Measurements from ENCODE around the gene GUF1. TPM values are rescaled to one million over a fixed set of nuclear protein-coding genes. Genes with fewer than 3 reads are reported as not detected.

Gene GUF1
- total RNA-seq, 1 experiment from 2014 or later, result 27.2 TPM

- H3K27ac ChIP-seq (ENCODE audit: low read depth, low read length, poor library complexity, severe bottlenecking), result no peak overlapping the region
- H3K27me3 ChIP-seq (replicated peaks; ENCODE audit: insufficient read depth, low read depth, low read length, poor library complexity), result peaks cover 18% of the 10 kb centered on the region
- BruUV-seq (replicated peaks), result no TSS peak
- DNase-seq (ENCODE audit: low spot score), result no peak
- no peaks in the 10 kb centered on the region for H3K4me1 ChIP-seq (ENCODE audit: insufficient read depth, low read length, poor library complexity, severe bottlenecking)
- no peaks in the 10 kb centered on the region for H3K36me3 ChIP-seq (ENCODE audit: insufficient read depth, low read length, poor library complexity, severe bottlenecking)
- ChIA-PET POLR2A (ENCODE audit: low non-redundant PET) (no interaction called here), CTCF (no interaction called here)
- H3K4me3 ChIP-seq (ENCODE audit: low read depth, low read length, poor library complexity, severe bottlenecking), result no peak overlapping the region
- TF ChIP-seq CTCF (conservative IDR thresholded peaks at IDR 0.05; ENCODE audit: low read depth, low read length), result no peak
- no peak for TF ChIP-seq EZH2 (IDR thresholded peaks at IDR 0.05; ENCODE audit: borderline replicate concordance, low read depth, low read length, poor library complexity, severe bottlenecking)
- H3K9me3 ChIP-seq (ENCODE audit: low read depth, low read length, poor library complexity, severe bottlenecking), result no peaks in the 10 kb centered on the region
- intact Hi-C loops (cut with micrococcal nuclease; ENCODE audit: unreplicated experiment), result no loop called here
Observed at GRCh38 chr4:44736900-44737299, 58.7 kb downstream of the GUF1 start.

- Histone ChIP-seq H3K27me3 (replicated peaks; ENCODE audit: insufficient read depth, low read depth, low read length, poor library complexity) (peaks cover 18% of the 10 kb centered on the region), H3K4me3 (ENCODE audit: low read depth, low read length, poor library complexity, severe bottlenecking) (no peak overlapping the region), H3K27ac (ENCODE audit: low read depth, low read length, poor library complexity, severe bottlenecking) (no peak overlapping the region), H3K4me1 (ENCODE audit: insufficient read depth, low read length, poor library complexity, severe bottlenecking) (no peaks in the 10 kb centered on the region), H3K36me3 (ENCODE audit: insufficient read depth, low read length, poor library complexity, severe bottlenecking) (no peaks in the 10 kb centered on the region), H3K9me3 (ENCODE audit: low read depth, low read length, poor library complexity, severe bottlenecking) (no peaks in the 10 kb centered on the region)
- no TSS peak for BruUV-seq (replicated peaks)
- intact Hi-C loops (cut with micrococcal nuclease; ENCODE audit: unreplicated experiment), result no loop called here
- ChIA-PET CTCF (no interaction called here), POLR2A (ENCODE audit: low non-redundant PET) (no interaction called here)
- no peak for TF ChIP-seq EZH2 (IDR thresholded peaks at IDR 0.05; ENCODE audit: borderline replicate concordance, low read depth, low read length, poor library complexity, severe bottlenecking)
- peak; percentile 54 for TF ChIP-seq CTCF (conservative IDR thresholded peaks at IDR 0.05; ENCODE audit: low read depth, low read length)
- peak; percentile 31 for DNase-seq (ENCODE audit: low spot score)
Observed at GRCh38 chr4:44738615-44739014, 60.4 kb downstream of the GUF1 start.

GRCh38 chr4:44740201-44740600 lies 62.0 kb downstream of the GUF1 start:
- no peaks in the 10 kb centered on the region for H3K4me1 ChIP-seq (ENCODE audit: insufficient read depth, low read length, poor library complexity, severe bottlenecking)
- ChIA-PET POLR2A (ENCODE audit: low non-redundant PET) (no interaction called here), CTCF (no interaction called here)
- TF ChIP-seq CTCF (conservative IDR thresholded peaks at IDR 0.05; ENCODE audit: low read depth, low read length) (no peak), EZH2 (IDR thresholded peaks at IDR 0.05; ENCODE audit: borderline replicate concordance, low read depth, low read length, poor library complexity, severe bottlenecking) (no peak)
- H3K4me3 ChIP-seq (ENCODE audit: low read depth, low read length, poor library complexity, severe bottlenecking), result no peak overlapping the region
- peaks cover 12% of the 10 kb centered on the region for H3K27me3 ChIP-seq (replicated peaks; ENCODE audit: insufficient read depth, low read depth, low read length, poor library complexity)
- no peak overlapping the region for H3K27ac ChIP-seq (ENCODE audit: low read depth, low read length, poor library complexity, severe bottlenecking)
- H3K9me3 ChIP-seq (ENCODE audit: low read depth, low read length, poor library complexity, severe bottlenecking), result no peaks in the 10 kb centered on the region
- H3K36me3 ChIP-seq (ENCODE audit: insufficient read depth, low read length, poor library complexity, severe bottlenecking), result no peaks in the 10 kb centered on the region
- intact Hi-C loops (cut with micrococcal nuclease; ENCODE audit: unreplicated experiment), result no loop called here
- DNase-seq (ENCODE audit: low spot score), result no peak
- BruUV-seq (replicated peaks), result no TSS peak

Other genes with a start within 250 kb of the GUF1 start
- not detected in 2 replicates for gene KCTD8, start 229.6 kb upstream of the GUF1 start, total RNA-seq (2021)
- not detected in 2 replicates for gene YIPF7, start 26.8 kb upstream of the GUF1 start, total RNA-seq (2021)
- 27.8 TPM in 2 replicates for gene GNPDA2, start 48.1 kb downstream of the GUF1 start, total RNA-seq (2021)

Data from A673 (cell line).